GM12878 (cell line): ENCODE data around the gene CENATAC. TPM values are rescaled to one million over a fixed set of nuclear protein-coding genes. Genes with fewer than 3 reads are reported as not detected.

ENCODE experiments used
- ATAC-seq: fragments of 200-7000 bp; cut with Tn5 transposase; 3 replicates; pipeline ENCODE4 v1.9.1; 2020; ENCODE audit warnings: mild to moderate bottlenecking, moderate library complexity
- BruUV-seq: library from RNA; stranded (reverse); fragments of 400-500 nt; replicated peaks from 2 replicates; lab custom pipeline; 2021; lab: Mats Ljungman, UMichigan
- CTCF ChIA-PET: fragments of 300-600 bp; sonication (Branson Sonifier 250); formaldehyde crosslinking; extraction: SDS; loops from one replicate; lab custom pipeline; 2021; ENCODE audit warnings: inconsistent platforms; lab: Yijun Ruan, JAX
- POLR2A ChIA-PET: fragments of 350-600 bp; formaldehyde crosslinking; extraction: SDS; loops from one replicate; lab custom pipeline; 2021; ENCODE audit warnings: inconsistent platforms; lab: Charles Lee
- RAD21 ChIA-PET: fragments of 300-600 bp; sonication (Branson Sonifier 250); formaldehyde crosslinking; loops from one replicate; lab custom pipeline; 2023; ENCODE audit warnings: antibody characterized with exemption; ENCODE audit not compliant: unreplicated experiment; lab: Charles Lee
- SMC1A ChIA-PET: fragments of 300-600 bp; sonication (Branson Sonifier 250); formaldehyde crosslinking; loops from one replicate; lab custom pipeline; 2023; ENCODE audit not compliant: unreplicated experiment, uncharacterized antibody; lab: Charles Lee
- DNase-seq: peaks from one replicate; pipeline ENCODE4 v3.0.0-alpha.2; 2011; ENCODE audit warnings: low read depth, low spot score
- FAIRE-seq: peaks from 3 replicates; lab custom pipeline; 2011; peaks lifted over from hg19 to GRCh38; lab: Jason Lieb, UNC
- H2AFZ ChIP-seq: 2 replicates; pipeline ENCODE4 v1.6.0; 2011; ENCODE audit warnings: low read depth, low read length, control low read depth; ENCODE audit not compliant: control insufficient read depth
- H3K27ac ChIP-seq: 2 replicates; pipeline ENCODE4 v1.5.1; 2011; ENCODE audit warnings: control low read depth; ENCODE audit not compliant: control insufficient read depth, insufficient read depth
- H3K27me3 ChIP-seq, 2 experiments: replicated peaks in 1 of 2; 2 replicates each; pipeline versions ENCODE4 v1.6.0 to v1.6.1; 2011; ENCODE audit warnings: low read length in 1 of 2; ENCODE audit not compliant: control insufficient read depth in 2 of 2, insufficient read depth in 2 of 2
- H3K36me3 ChIP-seq, 2 experiments: 2 replicates each; pipeline ENCODE4 v1.5.1; 2011; ENCODE audit warnings: low read length in 1 of 2; ENCODE audit not compliant: control insufficient read depth in 2 of 2, insufficient read depth in 2 of 2
- H3K4me1 ChIP-seq: 2 replicates; pipeline ENCODE4 v1.6.1; 2011; ENCODE audit warnings: mild to moderate bottlenecking, low read length, moderate library complexity, mixed read lengths; ENCODE audit not compliant: control insufficient read depth, insufficient read depth
- H3K4me2 ChIP-seq: 2 replicates; pipeline ENCODE4 v1.6.0; 2011; ENCODE audit warnings: control low read depth; ENCODE audit not compliant: control insufficient read depth, insufficient read depth
- H3K4me3 ChIP-seq: fragments of 200-600 bp; sonication (generic); 2 replicates; pipeline ENCODE4 v1.5.1; 2016
- H3K79me2 ChIP-seq: 2 replicates; pipeline ENCODE4 v1.6.0; 2011; ENCODE audit warnings: low read length; ENCODE audit not compliant: control insufficient read depth, insufficient read depth
- H3K9ac ChIP-seq: 2 replicates; pipeline ENCODE4 v1.8.0; 2011; ENCODE audit warnings: low read length, control low read depth, mixed read lengths; ENCODE audit not compliant: control insufficient read depth, insufficient read depth
- H3K9me3 ChIP-seq: replicated peaks from 3 replicates; pipeline ENCODE4 v1.5.1; 2011; ENCODE audit warnings: mild to moderate bottlenecking, low read length; ENCODE audit not compliant: control insufficient read depth, insufficient read depth
- H4K20me1 ChIP-seq: 2 replicates; pipeline ENCODE4 v1.6.0; 2011; ENCODE audit not compliant: control insufficient read depth, insufficient read depth
- CHD4 ChIP-seq: fragments of 200-600 bp; sonication (generic); IDR thresholded peaks from 2 replicates; pipeline ENCODE4 v1.6.1; 2016; ENCODE audit warnings: mild to moderate bottlenecking
- POLR2AphosphoS5 ChIP-seq: IDR thresholded peaks from 2 replicates; pipeline ENCODE4 v1.6.1; 2011; ENCODE audit warnings: mild to moderate bottlenecking, low read length, inconsistent platforms
- POU2F2 ChIP-seq: IDR thresholded peaks from 3 replicates; pipeline ENCODE4 v1.6.1; 2011; ENCODE audit warnings: low read depth, mild to moderate bottlenecking, low read length, borderline replicate concordance
- ZBED1 ChIP-seq: IDR thresholded peaks from 2 replicates; pipeline ENCODE4 v1.6.1; 2016; ENCODE audit warnings: borderline replicate concordance
- WGBS: methylation state at CpG from one replicate; pipeline ENCODE4 v1.1.6; 2016; ENCODE audit warnings: low lambda C conversion rate; ENCODE audit not compliant: insufficient replicate concordance, insufficient coverage; ENCODE audit errors: missing lambda C conversion rate; 5-methylcytosine and 5-hydroxymethylcytosine counted together
- in situ Hi-C: fragments of 300-500 bp; cut with MboI; formaldehyde crosslinking; loops from 9 replicates; pipeline ENCODE4 v1.14.3; 2018; ENCODE audit warnings: mixed read lengths
- intact Hi-C: fragments of 100-400 bp; cut with micrococcal nuclease; formaldehyde crosslinking; loops from one replicate; pipeline ENCODE4 v1.14.2; 2022; ENCODE audit not compliant: unreplicated experiment
- polyA plus RNA-seq, 11 experiments: library from polyadenylated mRNA; depleted of rRNA in 4 of 11; unstranded in 6 of 11; stranded (reverse) in 5 of 11; fragments of >200 nt; fragmentation: Nextera tagmentation in 4 of 11; fragmentation: Illumina TruSeq in 1 of 11; extraction: Ambion mirVana in 4 of 11; extraction: Trizol in 1 of 11; gene quantifications; 1 replicate in 1 of 11; 2 replicates in 10 of 11; pipeline versions ENCODE4 v1.2.1 to v1.2.3, GENCODE V29; 2011 to 2016; ENCODE audit warnings: inconsistent platforms in 2 of 11, missing spikeins in 2 of 11, low read depth in 1 of 11
- total RNA-seq, 4 experiments: library from RNA; depleted of rRNA in 3 of 4; stranded (reverse); fragments of >200 nt in 3 of 4; fragmentation: Illumina TruSeq in 1 of 4; extraction: Trizol in 1 of 4; gene quantifications; 2 replicates each; pipeline versions ENCODE4 v1.2.1 to v1.2.3, GENCODE V29; 2013 to 2021
- TF ChIP-seq, protein P1 (sequence below): IDR thresholded peaks from 2 replicates; pipeline ENCODE4 v1.6.1; 2011; ENCODE audit warnings: borderline replicate concordance, low read depth, mild to moderate bottlenecking, moderate library complexity, low read length; ENCODE audit not compliant: insufficient read depth, poor library complexity, severe bottlenecking

CENATAC gene
- total and polyA plus RNA-seq, 10 of the 15 experiments (the other 5 are each of a cell fraction or from before 2014, with no cell fraction given): 4.8 to 37.1 (median 24.1) TPM

DNA sequence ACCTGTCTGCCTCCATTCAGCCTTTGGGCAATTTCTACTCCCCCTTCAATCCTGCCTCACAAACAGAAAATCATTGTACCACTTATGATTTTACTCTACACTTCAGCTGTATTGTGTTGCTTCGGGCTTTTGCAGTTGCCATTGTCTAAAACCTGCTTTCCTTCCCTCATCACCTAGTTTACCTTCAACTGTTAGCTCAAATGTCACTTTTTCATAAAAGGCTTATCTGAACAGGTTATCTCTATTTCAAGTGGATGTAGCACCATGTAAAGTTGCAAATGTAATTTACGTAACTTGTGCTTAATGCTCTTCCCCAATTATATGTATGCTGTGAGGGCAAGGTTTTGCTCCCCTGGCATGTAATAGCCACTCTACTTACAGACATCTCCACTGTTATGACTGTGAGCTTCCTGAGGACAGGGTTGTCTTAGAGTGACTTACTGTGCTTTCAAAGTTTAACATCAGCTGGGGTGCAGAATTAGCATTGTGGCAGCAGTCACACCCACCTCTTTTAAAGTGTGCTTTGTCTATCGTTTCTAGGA is 14.8 kb downstream of the CENATAC start:
- DNase-seq: no peak
- SMC1A ChIA-PET: no interaction called here
- Histone ChIP-seq H3K4me2 (no peak overlapping the region), H2AFZ (no peak overlapping the region), H3K79me2 (peaks cover 26% of the 10 kb centered on the region), H3K9ac (no peak overlapping the region), H3K27ac (no peak overlapping the region), H4K20me1 (no peaks in the 10 kb centered on the region)
- peak; percentile 7; the same call in 1 of the 3 replicates for ATAC-seq
- POLR2A ChIA-PET: interaction anchor here (0.5 to 1.3 kb wide), 2 partner anchors 55 to 253 kb away, joined by 3 to 4 read pairs; partner anchors contain the start of gene VPS11
- intact Hi-C loops: no loop called here
- TF ChIP-seq POLR2AphosphoS5 (no peak), ZBED1 (0 out of 2 replicates have a peak, but pooled peaks have one; percentile 2), POU2F2 (no peak), CHD4 (no peak)
- TF ChIP-seq, protein P1, sequence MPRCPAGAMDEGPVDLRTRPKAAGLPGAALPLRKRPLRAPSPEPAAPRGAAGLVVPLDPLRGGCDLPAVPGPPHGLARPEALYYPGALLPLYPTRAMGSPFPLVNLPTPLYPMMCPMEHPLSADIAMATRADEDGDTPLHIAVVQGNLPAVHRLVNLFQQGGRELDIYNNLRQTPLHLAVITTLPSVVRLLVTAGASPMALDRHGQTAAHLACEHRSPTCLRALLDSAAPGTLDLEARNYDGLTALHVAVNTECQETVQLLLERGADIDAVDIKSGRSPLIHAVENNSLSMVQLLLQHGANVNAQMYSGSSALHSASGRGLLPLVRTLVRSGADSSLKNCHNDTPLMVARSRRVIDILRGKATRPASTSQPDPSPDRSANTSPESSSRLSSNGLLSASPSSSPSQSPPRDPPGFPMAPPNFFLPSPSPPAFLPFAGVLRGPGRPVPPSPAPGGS: peak; percentile 13
- TF ChIP-seq, all 136 proteins: peak for 2
- Histone ChIP-seq H3K4me1 (no peaks in the 10 kb centered on the region; the same call in 1 of the 2 replicates), H3K4me3 (no peak overlapping the region), H3K9me3 (no peaks in the 10 kb centered on the region; the same call in 2 of the 3 replicates), H3K36me3 (peaks cover 17 to 24% of the 10 kb centered on the region in 2 experiments), H3K27me3 (no peaks in the 10 kb centered on the region)
- no TSS peak for BruUV-seq
- FAIRE-seq: no peak
- in situ Hi-C loops: no loop called here
- 81% methylated on average over 3 of the region's 3 CpGs for WGBS
- RAD21 ChIA-PET: no interaction called here
- CTCF ChIA-PET: no interaction called here
